ENCODE measurements around the gene FTSJ3.

The FTSJ3 gene

GRCh38 chr17:63854709-63855108, 27.2 kb upstream of the FTSJ3 start:
- Histone ChIP-seq H3K4me3 (ENCODE audit: insufficient read depth, low read length, poor library complexity, severe bottlenecking) (no peak overlapping the region), H3K9ac (ENCODE audit: low read length) (no peak overlapping the region), H3K9me2 (replicated peaks; ENCODE audit: insufficient read depth, low read length) (no peaks in the 10 kb centered on the region), H3K27ac (ENCODE audit: low read depth, low read length) (no peak overlapping the region), H3K79me2 (ENCODE audit: insufficient read depth, low read length) (no peaks in the 10 kb centered on the region), H4K20me1 (ENCODE audit: low read depth, low read length) (no peaks in the 10 kb centered on the region), H3K9me3 (ENCODE audit: insufficient read depth, low read length) (no peaks in the 10 kb centered on the region), H3K36me3 (ENCODE audit: low read length) (no peaks in the 10 kb centered on the region), H3K27me3 (ENCODE audit: low read length) (no peaks in the 10 kb centered on the region), H3K4me2 (ENCODE audit: low read depth, low read length, poor library complexity, severe bottlenecking) (no peak overlapping the region), H2AFZ (ENCODE audit: low read depth, low read length, severe bottlenecking) (no peak overlapping the region), H3F3A (ENCODE audit: insufficient read depth) (no peaks in the 10 kb centered on the region)
- no peak for TF ChIP-seq CTCF (IDR thresholded peaks at IDR 0.05; ENCODE audit: insufficient read depth, low read length, poor library complexity, severe bottlenecking)
- no peak for TF ChIP-seq EZH2phosphoT487 (conservative IDR thresholded peaks at IDR 0.05; ENCODE audit: low read length)

GRCh38 chr17:63853260-63853659, 25.8 kb upstream of the FTSJ3 start:
- H3K27ac ChIP-seq (ENCODE audit: low read depth, low read length), result no peak overlapping the region
- no peaks in the 10 kb centered on the region for H3K9me2 ChIP-seq (replicated peaks; ENCODE audit: insufficient read depth, low read length)
- TF ChIP-seq CTCF (IDR thresholded peaks at IDR 0.05; ENCODE audit: insufficient read depth, low read length, poor library complexity, severe bottlenecking), result no peak
- no peak for TF ChIP-seq EZH2phosphoT487 (conservative IDR thresholded peaks at IDR 0.05; ENCODE audit: low read length)
- no peaks in the 10 kb centered on the region for H4K20me1 ChIP-seq (ENCODE audit: low read depth, low read length)
- no peaks in the 10 kb centered on the region for H3K36me3 ChIP-seq (ENCODE audit: low read length)
- no peaks in the 10 kb centered on the region for H3K27me3 ChIP-seq (ENCODE audit: low read length)
- H2AFZ ChIP-seq (ENCODE audit: low read depth, low read length, severe bottlenecking), result no peak overlapping the region
- no peak overlapping the region for H3K9ac ChIP-seq (ENCODE audit: low read length)
- H3F3A ChIP-seq (ENCODE audit: insufficient read depth), result no peaks in the 10 kb centered on the region
- H3K9me3 ChIP-seq (ENCODE audit: insufficient read depth, low read length), result peaks cover 5% of the 10 kb centered on the region; the same call in 1 of the 2 replicates
- H3K4me3 ChIP-seq (ENCODE audit: insufficient read depth, low read length, poor library complexity, severe bottlenecking), result no peak overlapping the region
- no peak overlapping the region for H3K4me2 ChIP-seq (ENCODE audit: low read depth, low read length, poor library complexity, severe bottlenecking)
- H3K79me2 ChIP-seq (ENCODE audit: insufficient read depth, low read length), result no peaks in the 10 kb centered on the region

DNA sequence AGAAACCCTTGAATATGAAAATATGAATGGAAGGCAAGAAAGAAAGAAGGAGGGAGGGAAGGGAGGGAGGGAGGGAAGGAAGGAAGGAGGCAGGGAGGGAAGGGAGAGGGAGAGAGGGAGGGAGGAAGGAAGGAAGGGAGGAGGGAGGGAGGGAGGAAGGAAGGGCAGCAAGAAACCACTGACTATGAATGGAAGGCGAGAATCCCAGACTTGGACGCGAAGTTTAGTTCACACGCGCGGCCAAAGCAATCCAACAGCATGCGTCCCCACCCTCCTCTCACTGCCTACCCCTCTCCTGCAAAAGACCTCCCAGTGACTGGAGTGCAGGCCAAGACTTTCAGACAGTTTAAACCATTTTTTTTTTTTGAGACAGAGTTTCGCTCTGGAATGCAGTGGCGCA, 22.9 kb upstream of the FTSJ3 start:
- Histone ChIP-seq H3K9me2 (replicated peaks; ENCODE audit: insufficient read depth, low read length) (no peaks in the 10 kb centered on the region), H3K9ac (ENCODE audit: low read length) (no peak overlapping the region), H3K79me2 (ENCODE audit: insufficient read depth, low read length) (no peaks in the 10 kb centered on the region), H3K4me2 (ENCODE audit: low read depth, low read length, poor library complexity, severe bottlenecking) (no peak overlapping the region), H3K36me3 (ENCODE audit: low read length) (no peaks in the 10 kb centered on the region), H2AFZ (ENCODE audit: low read depth, low read length, severe bottlenecking) (no peak overlapping the region), H3K27ac (ENCODE audit: low read depth, low read length) (no peak overlapping the region), H3K27me3 (ENCODE audit: low read length) (no peaks in the 10 kb centered on the region), H3F3A (ENCODE audit: insufficient read depth) (no peaks in the 10 kb centered on the region; the same call in 1 of the 2 replicates), H3K4me3 (ENCODE audit: insufficient read depth, low read length, poor library complexity, severe bottlenecking) (no peak overlapping the region), H3K9me3 (ENCODE audit: insufficient read depth, low read length) (peaks cover 7% of the 10 kb centered on the region; the same call in 1 of the 2 replicates), H4K20me1 (ENCODE audit: low read depth, low read length) (no peaks in the 10 kb centered on the region)
- TF ChIP-seq CTCF (IDR thresholded peaks at IDR 0.05; ENCODE audit: insufficient read depth, low read length, poor library complexity, severe bottlenecking) (no peak), EZH2phosphoT487 (conservative IDR thresholded peaks at IDR 0.05; ENCODE audit: low read length) (no peak)
